Sciatic nerve (tissue), 1 donor: ENCODE measurements around the gene PRPS2. TPM values are rescaled to one million over a fixed set of nuclear protein-coding genes. Genes with fewer than 3 reads are reported as not detected.

Source experiments
- total RNA-seq: library from RNA; stranded (reverse); fragmentation: NEBNext Ultra II Directional; extraction: Animal tissue kit (Norgen Biotek cat#: 25700); gene quantifications from one replicate; pipeline ENCODE4 v1.2.1, GENCODE V29; 2021
- donor health status: DM: no; HTN: no; CAD: no.

Gene PRPS2
- total RNA-seq, 1 donor from 2014 or later = 45.1 TPM

Other genes starting within 250 kb of the PRPS2 start
- 4.5 TPM for gene TLR7, start 75.7 kb downstream of the PRPS2 start, total RNA-seq
- 2.8 TPM for gene TLR8, start 115.2 kb downstream of the PRPS2 start, total RNA-seq
- 3,078 TPM for gene TMSB4X, start 183.7 kb downstream of the PRPS2 start, total RNA-seq